ENCODE results near the gene CTNNA2. TPM values are rescaled to one million over a fixed set of nuclear protein-coding genes. Genes with fewer than 3 reads are reported as not detected.

The CTNNA2 gene
- total RNA-seq, 1 experiment from 2014 or later, result 2.6 TPM

- DNase-seq, result no peak
- no peaks in the 10 kb centered on the region for H3K27me3 ChIP-seq (ENCODE audit: control insufficient read depth, insufficient read depth, low read length)
- no peaks in the 10 kb centered on the region for H3K36me3 ChIP-seq (replicated peaks; ENCODE audit: control insufficient read depth, insufficient read depth, low read length)
- no peak overlapping the region for H3K4me3 ChIP-seq (ENCODE audit: insufficient read depth, low read depth, low read length)
Measured at GRCh38 chr2:80476535-80477117, 963.8 kb downstream of the CTNNA2 start.

GRCh38 chr2:80482276-80482675, 969.4 kb downstream of the CTNNA2 start:
- Histone ChIP-seq H3K36me3 (replicated peaks; ENCODE audit: control insufficient read depth, insufficient read depth, low read length) (no peaks in the 10 kb centered on the region), H3K27me3 (ENCODE audit: control insufficient read depth, insufficient read depth, low read length) (no peaks in the 10 kb centered on the region), H3K4me3 (ENCODE audit: insufficient read depth, low read depth, low read length) (no peak overlapping the region)
- DNase-seq, result no peak

GRCh38 chr2:80489717-80490116, 976.9 kb downstream of the CTNNA2 start:
- H3K36me3 ChIP-seq (replicated peaks; ENCODE audit: control insufficient read depth, insufficient read depth, low read length), result no peaks in the 10 kb centered on the region
- H3K27me3 ChIP-seq (ENCODE audit: control insufficient read depth, insufficient read depth, low read length), result no peaks in the 10 kb centered on the region
- no peak overlapping the region for H3K4me3 ChIP-seq (ENCODE audit: insufficient read depth, low read depth, low read length)
- no peak for DNase-seq

- no peak overlapping the region for H3K4me3 ChIP-seq (ENCODE audit: insufficient read depth, low read depth, low read length)
- H3K27me3 ChIP-seq (ENCODE audit: control insufficient read depth, insufficient read depth, low read length), result no peaks in the 10 kb centered on the region
- H3K36me3 ChIP-seq (replicated peaks; ENCODE audit: control insufficient read depth, insufficient read depth, low read length), result no peaks in the 10 kb centered on the region
- no peak for DNase-seq
Measured at GRCh38 chr2:80490964-80491363, 978.1 kb downstream of the CTNNA2 start.

GRCh38 chr2:80496346-80496745, 983.5 kb downstream of the CTNNA2 start:
- Histone ChIP-seq H3K36me3 (replicated peaks; ENCODE audit: control insufficient read depth, insufficient read depth, low read length) (no peaks in the 10 kb centered on the region), H3K4me3 (ENCODE audit: insufficient read depth, low read depth, low read length) (no peak overlapping the region), H3K27me3 (ENCODE audit: control insufficient read depth, insufficient read depth, low read length) (no peaks in the 10 kb centered on the region)
- no peak for DNase-seq

- no peaks in the 10 kb centered on the region for H3K27me3 ChIP-seq (ENCODE audit: control insufficient read depth, insufficient read depth, low read length)
- no peak overlapping the region for H3K4me3 ChIP-seq (ENCODE audit: insufficient read depth, low read depth, low read length)
- DNase-seq, result no peak
- H3K36me3 ChIP-seq (replicated peaks; ENCODE audit: control insufficient read depth, insufficient read depth, low read length), result no peaks in the 10 kb centered on the region
Measured at GRCh38 chr2:80496775-80497174, 983.9 kb downstream of the CTNNA2 start.

GRCh38 chr2:80499095-80499494, 986.2 kb downstream of the CTNNA2 start:
- DNase-seq, result no peak
- Histone ChIP-seq H3K27me3 (ENCODE audit: control insufficient read depth, insufficient read depth, low read length) (no peaks in the 10 kb centered on the region), H3K4me3 (ENCODE audit: insufficient read depth, low read depth, low read length) (no peak overlapping the region), H3K36me3 (replicated peaks; ENCODE audit: control insufficient read depth, insufficient read depth, low read length) (no peaks in the 10 kb centered on the region)

- Histone ChIP-seq H3K36me3 (replicated peaks; ENCODE audit: control insufficient read depth, insufficient read depth, low read length) (no peaks in the 10 kb centered on the region), H3K27me3 (ENCODE audit: control insufficient read depth, insufficient read depth, low read length) (no peaks in the 10 kb centered on the region), H3K4me3 (ENCODE audit: insufficient read depth, low read depth, low read length) (no peak overlapping the region)
- no peak for DNase-seq
Measured at GRCh38 chr2:80501874-80502624, 989.2 kb downstream of the CTNNA2 start.

- H3K27me3 ChIP-seq (ENCODE audit: control insufficient read depth, insufficient read depth, low read length), result no peaks in the 10 kb centered on the region
- DNase-seq, result no peak
- no peak overlapping the region for H3K4me3 ChIP-seq (ENCODE audit: insufficient read depth, low read depth, low read length)
- no peaks in the 10 kb centered on the region for H3K36me3 ChIP-seq (replicated peaks; ENCODE audit: control insufficient read depth, insufficient read depth, low read length)
Measured at GRCh38 chr2:80506563-80506962, 993.7 kb downstream of the CTNNA2 start.

- Histone ChIP-seq H3K4me3 (ENCODE audit: insufficient read depth, low read depth, low read length) (no peak overlapping the region), H3K27me3 (ENCODE audit: control insufficient read depth, insufficient read depth, low read length) (no peaks in the 10 kb centered on the region), H3K36me3 (replicated peaks; ENCODE audit: control insufficient read depth, insufficient read depth, low read length) (no peaks in the 10 kb centered on the region)
- no peak for DNase-seq
Measured at GRCh38 chr2:80510716-80511115, 997.9 kb downstream of the CTNNA2 start.

- DNase-seq, result no peak
- Histone ChIP-seq H3K27me3 (ENCODE audit: control insufficient read depth, insufficient read depth, low read length) (no peaks in the 10 kb centered on the region), H3K36me3 (replicated peaks; ENCODE audit: control insufficient read depth, insufficient read depth, low read length) (no peaks in the 10 kb centered on the region), H3K4me3 (ENCODE audit: insufficient read depth, low read depth, low read length) (no peak overlapping the region)
Measured at GRCh38 chr2:80515964-80516363, 1003.1 kb downstream of the CTNNA2 start.

GRCh38 chr2:80517316-80517715, 1004.5 kb downstream of the CTNNA2 start:
- Histone ChIP-seq H3K4me3 (ENCODE audit: insufficient read depth, low read depth, low read length) (no peak overlapping the region), H3K27me3 (ENCODE audit: control insufficient read depth, insufficient read depth, low read length) (no peaks in the 10 kb centered on the region), H3K36me3 (replicated peaks; ENCODE audit: control insufficient read depth, insufficient read depth, low read length) (no peaks in the 10 kb centered on the region)
- no peak for DNase-seq

- Histone ChIP-seq H3K4me3 (ENCODE audit: insufficient read depth, low read depth, low read length) (no peak overlapping the region), H3K27me3 (ENCODE audit: control insufficient read depth, insufficient read depth, low read length) (no peaks in the 10 kb centered on the region), H3K36me3 (replicated peaks; ENCODE audit: control insufficient read depth, insufficient read depth, low read length) (no peaks in the 10 kb centered on the region)
- no peak for DNase-seq
Measured at GRCh38 chr2:80519121-80519643, 1006.3 kb downstream of the CTNNA2 start.

GRCh38 chr2:80519699-80520291, 1006.9 kb downstream of the CTNNA2 start:
- H3K36me3 ChIP-seq (replicated peaks; ENCODE audit: control insufficient read depth, insufficient read depth, low read length), result no peaks in the 10 kb centered on the region
- DNase-seq, result no peak
- no peak overlapping the region for H3K4me3 ChIP-seq (ENCODE audit: insufficient read depth, low read depth, low read length)
- H3K27me3 ChIP-seq (ENCODE audit: control insufficient read depth, insufficient read depth, low read length), result no peaks in the 10 kb centered on the region

GRCh38 chr2:80525152-80525551, 1012.3 kb downstream of the CTNNA2 start:
- no peak overlapping the region for H3K4me3 ChIP-seq (ENCODE audit: insufficient read depth, low read depth, low read length)
- no peaks in the 10 kb centered on the region for H3K27me3 ChIP-seq (ENCODE audit: control insufficient read depth, insufficient read depth, low read length)
- no peaks in the 10 kb centered on the region for H3K36me3 ChIP-seq (replicated peaks; ENCODE audit: control insufficient read depth, insufficient read depth, low read length)
- no peak for DNase-seq
